ENCODE data around the gene ONECUT3.

DNA sequence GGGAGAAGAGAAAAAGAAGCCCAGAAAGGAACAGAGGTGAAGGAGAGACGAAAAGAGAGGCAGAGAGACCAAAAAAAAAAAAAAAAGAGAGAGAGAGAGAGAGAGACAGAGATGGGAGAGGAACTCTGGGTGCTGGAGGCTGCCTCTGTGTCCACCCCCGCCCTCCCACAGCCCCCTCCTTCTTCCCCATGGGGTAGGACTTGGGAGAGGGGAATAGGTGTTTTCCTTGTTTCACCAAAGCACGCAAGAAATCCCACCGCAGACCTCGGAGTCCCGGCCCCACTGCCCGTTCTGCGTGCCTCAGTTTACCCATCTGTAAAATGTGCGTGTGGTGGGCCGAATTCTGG, 4.9 kb downstream of the ONECUT3 start:
- TF ChIP-seq, protein P1, sequence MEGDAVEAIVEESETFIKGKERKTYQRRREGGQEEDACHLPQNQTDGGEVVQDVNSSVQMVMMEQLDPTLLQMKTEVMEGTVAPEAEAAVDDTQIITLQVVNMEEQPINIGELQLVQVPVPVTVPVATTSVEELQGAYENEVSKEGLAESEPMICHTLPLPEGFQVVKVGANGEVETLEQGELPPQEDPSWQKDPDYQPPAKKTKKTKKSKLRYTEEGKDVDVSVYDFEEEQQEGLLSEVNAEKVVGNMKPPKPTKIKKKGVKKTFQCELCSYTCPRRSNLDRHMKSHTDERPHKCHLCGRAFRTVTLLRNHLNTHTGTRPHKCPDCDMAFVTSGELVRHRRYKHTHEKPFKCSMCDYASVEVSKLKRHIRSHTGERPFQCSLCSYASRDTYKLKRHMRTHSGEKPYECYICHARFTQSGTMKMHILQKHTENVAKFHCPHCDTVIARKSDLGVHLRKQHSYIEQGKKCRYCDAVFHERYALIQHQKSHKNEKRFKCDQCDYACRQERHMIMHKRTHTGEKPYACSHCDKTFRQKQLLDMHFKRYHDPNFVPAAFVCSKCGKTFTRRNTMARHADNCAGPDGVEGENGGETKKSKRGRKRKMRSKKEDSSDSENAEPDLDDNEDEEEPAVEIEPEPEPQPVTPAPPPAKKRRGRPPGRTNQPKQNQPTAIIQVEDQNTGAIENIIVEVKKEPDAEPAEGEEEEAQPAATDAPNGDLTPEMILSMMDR (IDR thresholded peaks at IDR 0.05): no peak
- no peak for TF ChIP-seq POLR2A (IDR thresholded peaks at IDR 0.05)
